Measurements from ENCODE around the gene C11orf54. TPM values are rescaled to one million over a fixed set of nuclear protein-coding genes. Genes with fewer than 3 reads are reported as not detected.

Gene C11orf54
- total RNA-seq, 4 donors from 2014 or later: 17.9 to 22.2 (median 21.0) TPM

DNA sequence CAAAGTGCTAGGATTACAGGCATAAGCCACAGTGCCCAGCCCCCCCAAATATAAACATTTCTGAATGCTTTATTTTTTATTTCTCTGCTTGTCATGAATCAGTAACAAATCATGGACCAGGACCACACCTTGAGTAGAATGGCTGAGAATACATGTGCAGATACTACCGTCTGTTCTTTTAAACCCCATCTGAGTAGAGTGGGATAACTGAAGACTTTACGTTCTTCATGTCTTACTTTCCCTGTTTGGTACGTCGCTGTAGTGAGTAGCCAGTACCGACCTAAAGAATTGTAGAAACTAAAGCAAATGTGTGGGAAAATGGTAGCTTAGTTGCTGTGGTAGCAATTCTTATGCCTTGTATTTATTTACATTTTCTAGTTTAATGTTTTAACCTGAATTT lies 72.5 kb downstream of the C11orf54 start:
- no peaks in the 10 kb centered on the region for H3K27me3 ChIP-seq
- H3K4me3 ChIP-seq: no peak overlapping the region
- intact Hi-C loops (cut with DNase I): no loop called here
- H3K9me3 ChIP-seq: no peaks in the 10 kb centered on the region
- H3K4me1 ChIP-seq: no peaks in the 10 kb centered on the region
- DNase-seq: no peak
- no peak overlapping the region for H3K27ac ChIP-seq
- peaks cover 13 to 70% (median 44%) of the 10 kb centered on the region in 3 donors for H3K36me3 ChIP-seq
- WGBS, 2 donors: 94% methylated on average over 5 of the region's 5 CpGs
- TF ChIP-seq, protein P1, sequence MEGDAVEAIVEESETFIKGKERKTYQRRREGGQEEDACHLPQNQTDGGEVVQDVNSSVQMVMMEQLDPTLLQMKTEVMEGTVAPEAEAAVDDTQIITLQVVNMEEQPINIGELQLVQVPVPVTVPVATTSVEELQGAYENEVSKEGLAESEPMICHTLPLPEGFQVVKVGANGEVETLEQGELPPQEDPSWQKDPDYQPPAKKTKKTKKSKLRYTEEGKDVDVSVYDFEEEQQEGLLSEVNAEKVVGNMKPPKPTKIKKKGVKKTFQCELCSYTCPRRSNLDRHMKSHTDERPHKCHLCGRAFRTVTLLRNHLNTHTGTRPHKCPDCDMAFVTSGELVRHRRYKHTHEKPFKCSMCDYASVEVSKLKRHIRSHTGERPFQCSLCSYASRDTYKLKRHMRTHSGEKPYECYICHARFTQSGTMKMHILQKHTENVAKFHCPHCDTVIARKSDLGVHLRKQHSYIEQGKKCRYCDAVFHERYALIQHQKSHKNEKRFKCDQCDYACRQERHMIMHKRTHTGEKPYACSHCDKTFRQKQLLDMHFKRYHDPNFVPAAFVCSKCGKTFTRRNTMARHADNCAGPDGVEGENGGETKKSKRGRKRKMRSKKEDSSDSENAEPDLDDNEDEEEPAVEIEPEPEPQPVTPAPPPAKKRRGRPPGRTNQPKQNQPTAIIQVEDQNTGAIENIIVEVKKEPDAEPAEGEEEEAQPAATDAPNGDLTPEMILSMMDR (IDR thresholded peaks at IDR 0.05): no peak
- no peak for TF ChIP-seq POLR2A (IDR thresholded peaks at IDR 0.05)

Small RNAs within 50 kb of the gene (small RNA-seq; reads per million reads assigned to genes)
- gene RF00019 (0 reads per million in 4 donors), gene RF00493 (27.8 to 55.8 (median 42.3) reads per million in 4 donors), gene SCARNA9 (0 to 0.57 (median 0.07) reads per million in 4 donors), gene SNORA1 (0 reads per million in 4 donors), gene SNORA18 (0 reads per million in 4 donors), gene SNORA25 (0 reads per million in 4 donors), gene SNORA32 (0 reads per million in 4 donors), gene SNORA40 (0 reads per million in 4 donors), gene SNORA8 (0 reads per million in 4 donors), gene SNORD5 (0 reads per million in 4 donors), gene SNORD6 (1,341 to 3,115 (median 2,128) reads per million in 4 donors)

Other genes with a start within 250 kb of the C11orf54 start
- 10 to 100 TPM in 3 of 4 donors, 1 to 10 TPM in 1; 7.1 to 28.2 (median 13.0) TPM for gene SMCO4, start 198.3 kb upstream of the C11orf54 start, total RNA-seq
- 10 to 100 TPM in 3 of 4 donors, 1 to 10 TPM in 1; 7.2 to 15.2 (median 11.9) TPM for gene CEP295, start 80.0 kb upstream of the C11orf54 start, total RNA-seq
- 100 to 1,000 TPM in 2 of 4 donors, 10 to 100 TPM in 2; 68.8 to 178 (median 116) TPM for gene TAF1D, start 177 bp upstream of the C11orf54 start, total RNA-seq
- gene MED17, start 42.6 kb downstream of the C11orf54 start, total RNA-seq: 10 to 100 TPM; 11.3 to 25.9 (median 17.1) TPM
- gene VSTM5, start 108.9 kb downstream of the C11orf54 start, total RNA-seq: under 1 TPM in 2 of 4 donors, not detected in 2; 0.19 to 0.38 TPM

All from esophagus squamous epithelium (tissue), 5 donors.